GF-D8 (cell line): Measurements from ENCODE around the gene TMED3.

Experiments
- DNase-seq: peaks from one replicate; lab custom pipeline; 2025; lab: John Stamatoyannopoulos, UW

Gene TMED3

GRCh38 chr15:79310985-79311900 lies at the start of gene TMED3:
TMED3 (plus strand) TSS chr15:79311112; CDS start chr15:79311250, 138 bp downstream.
- DNase-seq, result peak; percentile 58

- no peak for DNase-seq
Observed at GRCh38 chr15:79261836-79262235, 49.1 kb upstream of the TMED3 start.

GRCh38 chr15:79265167-79265566 lies 45.7 kb upstream of the TMED3 start:
- no peak for DNase-seq

GRCh38 chr15:79265987-79266579 lies 44.8 kb upstream of the TMED3 start:
- no peak for DNase-seq

- DNase-seq, result no peak
Observed at GRCh38 chr15:79282371-79283251, 28.3 kb upstream of the TMED3 start, which contains the start of gene ANKRD34C. ANKRD34C (plus strand) TSS chr15:79282722; CDS start chr15:79293285, 10,563 bp downstream.

- no peak for DNase-seq
Observed at GRCh38 chr15:79283252-79284048, 27.5 kb upstream of the TMED3 start.

GRCh38 chr15:79290642-79291275 lies 20.2 kb upstream of the TMED3 start:
- DNase-seq, result no peak

- DNase-seq, result no peak
Observed at GRCh38 chr15:79292011-79292410, 18.9 kb upstream of the TMED3 start.

- no peak for DNase-seq
Observed at GRCh38 chr15:79294075-79294474, 16.8 kb upstream of the TMED3 start.

- no peak for DNase-seq
Observed at GRCh38 chr15:79296583-79296982, 14.3 kb upstream of the TMED3 start.

GRCh38 chr15:79299126-79299840 lies 11.6 kb upstream of the TMED3 start:
- no peak for DNase-seq

GRCh38 chr15:79299841-79300235 lies 11.1 kb upstream of the TMED3 start:
- DNase-seq, result no peak

GRCh38 chr15:79307251-79307650 lies 3.7 kb upstream of the TMED3 start:
- DNase-seq, result no peak

GRCh38 chr15:79308874-79309273 lies 2.0 kb upstream of the TMED3 start:
- no peak for DNase-seq

- peak; percentile 26 for DNase-seq
Observed at GRCh38 chr15:79310612-79310984, 314 bp upstream of the TMED3 start.

GRCh38 chr15:79311901-79312553 lies 1.1 kb downstream of the TMED3 start:
- DNase-seq, result no peak

GRCh38 chr15:79314186-79314585 lies 3.3 kb downstream of the TMED3 start:
- DNase-seq, result no peak

- no peak for DNase-seq
Observed at GRCh38 chr15:79314811-79315210, 3.9 kb downstream of the TMED3 start.

- no peak for DNase-seq
Observed at GRCh38 chr15:79315623-79316328, 4.9 kb downstream of the TMED3 start.
